ENCODE measurements around the gene ANKRD6. TPM values are rescaled to one million over a fixed set of nuclear protein-coding genes. Genes with fewer than 3 reads are reported as not detected.

Gene ANKRD6
- total RNA-seq, 6 experiments from 2014 or later, result 5.3 to 14.8 (median 8.3) TPM

- intact Hi-C loops (cut with DNase I), result no loop called here
- no peak overlapping the region for H3K27ac ChIP-seq
Observed at GRCh38 chr6:89501753-89502152, 68.8 kb downstream of the ANKRD6 start.

GRCh38 chr6:89503641-89504040, 70.7 kb downstream of the ANKRD6 start:
- ATAC-seq, result no peak
- Histone ChIP-seq H3K27me3 (no peaks in the 10 kb centered on the region), H3K4me1 (no peaks in the 10 kb centered on the region), H3K27ac (no peak overlapping the region), H3K4me3 (no peak overlapping the region), H3K36me3 (no peaks in the 10 kb centered on the region), H3K9me3 (no peaks in the 10 kb centered on the region)
- no peak for DNase-seq
- 86% methylated on average over 2 of the region's 2 CpGs for whole genome bisulfite sequencing (ENCODE audit: insufficient coverage, low coverage, low lambda C conversion rate, missing lambda C conversion rate)
- intact Hi-C loops (cut with DNase I), result no loop called here
- TF ChIP-seq CTCF (IDR thresholded peaks at IDR 0.05) (no peak), POLR2A (IDR thresholded peaks at IDR 0.05) (no peak)

More at GRCh38 chr6:89501753-89502152, 68.8 kb downstream of the ANKRD6 start:
- H3K4me1 ChIP-seq, result no peaks in the 10 kb centered on the region
- H3K9me3 ChIP-seq, result no peaks in the 10 kb centered on the region
- H3K36me3 ChIP-seq, result no peaks in the 10 kb centered on the region
- no peak overlapping the region for H3K4me3 ChIP-seq
- DNase-seq (no peak), ATAC-seq (no peak)
- TF ChIP-seq POLR2A (IDR thresholded peaks at IDR 0.05) (no peak), CTCF (IDR thresholded peaks at IDR 0.05) (no peak)
- H3K27me3 ChIP-seq, result no peaks in the 10 kb centered on the region
- 100% methylated on average over 2 of the region's 2 CpGs for WGBS (ENCODE audit: insufficient coverage, low coverage, low lambda C conversion rate, missing lambda C conversion rate)

DNA sequence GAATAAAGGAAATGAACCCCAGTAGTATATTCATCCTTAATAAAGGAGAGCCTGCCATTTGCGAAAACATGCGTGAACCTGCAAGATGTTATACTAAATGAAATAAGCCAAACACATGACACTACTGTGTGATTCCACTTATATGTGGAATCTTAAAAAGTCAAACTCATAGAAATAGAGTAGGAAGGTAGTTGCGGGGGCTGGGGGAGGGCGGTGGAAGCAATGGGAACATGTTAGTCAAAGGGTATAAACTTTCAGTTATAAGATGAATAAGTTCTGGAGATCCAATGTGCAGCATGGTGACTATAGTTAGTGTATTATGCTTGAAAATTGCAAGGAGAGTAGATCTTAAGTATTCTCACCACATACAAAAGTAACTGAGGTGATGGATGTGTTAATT, 72.9 kb downstream of the ANKRD6 start:
- no peaks in the 10 kb centered on the region for H3K27me3 ChIP-seq
- H3K4me3 ChIP-seq, result no peak overlapping the region
- WGBS (ENCODE audit: insufficient coverage, low coverage, low lambda C conversion rate, missing lambda C conversion rate), result 95% methylated on average over 4 of the region's 4 CpGs
- no peaks in the 10 kb centered on the region for H3K4me1 ChIP-seq
- DNase-seq (no peak), ATAC-seq (no peak)
- H3K27ac ChIP-seq, result no peak overlapping the region
- intact Hi-C loops (cut with DNase I), result no loop called here
- no peak for TF ChIP-seq POLR2A (IDR thresholded peaks at IDR 0.05)
- no peak for TF ChIP-seq CTCF (IDR thresholded peaks at IDR 0.05)
- no peaks in the 10 kb centered on the region for H3K9me3 ChIP-seq
- H3K36me3 ChIP-seq, result no peaks in the 10 kb centered on the region

- Histone ChIP-seq H3K36me3 (no peaks in the 10 kb centered on the region), H3K27me3 (no peaks in the 10 kb centered on the region), H3K4me3 (no peak overlapping the region), H3K27ac (no peak overlapping the region), H3K9me3 (no peaks in the 10 kb centered on the region), H3K4me1 (no peaks in the 10 kb centered on the region)
- no peak for TF ChIP-seq POLR2A (IDR thresholded peaks at IDR 0.05)
- TF ChIP-seq CTCF (IDR thresholded peaks at IDR 0.05), result no peak
- no peak for DNase-seq
- ATAC-seq, result no peak
- intact Hi-C loops (cut with DNase I), result no loop called here
- WGBS (ENCODE audit: insufficient coverage, low coverage, low lambda C conversion rate, missing lambda C conversion rate), result 74% methylated on average over 3 of the region's 3 CpGs
Observed at GRCh38 chr6:89506716-89507617, 74.0 kb downstream of the ANKRD6 start.

Data from right lobe of liver (tissue), 6 donors.